Keratinocyte (primary cell): ENCODE data around the gene MAPK14. TPM values are rescaled to one million over a fixed set of nuclear protein-coding genes. Genes with fewer than 3 reads are reported as not detected.

Experiments
- DNase-seq: peaks from one replicate; pipeline ENCODE4 v3.0.0-alpha.2; 2011; ENCODE audit warnings: low read depth, missing footprints, low spot score
- FAIRE-seq: peaks from 2 replicates; lab custom pipeline; 2011; peaks lifted over from hg19 to GRCh38; lab: Jason Lieb, UNC
- H2AFZ ChIP-seq: 2 replicates; pipeline ENCODE4 v1.6.0; 2012; ENCODE audit warnings: low read length, control low read depth, inconsistent platforms; ENCODE audit not compliant: control insufficient read depth
- H3K27ac ChIP-seq: 2 replicates; pipeline ENCODE4 v1.5.1; 2011; ENCODE audit warnings: low read length; ENCODE audit not compliant: control insufficient read depth, insufficient read depth
- H3K27me3 ChIP-seq: 3 replicates; pipeline ENCODE4 v1.6.0; 2011; ENCODE audit warnings: low read length; ENCODE audit not compliant: control insufficient read depth, insufficient read depth; ENCODE audit errors: extremely low read depth
- H3K36me3 ChIP-seq, 2 experiments: 2 replicates in 1 of 2; 3 replicates in 1 of 2; pipeline ENCODE4 v1.5.1; 2011; ENCODE audit warnings: low read length in 2 of 2, mild to moderate bottlenecking in 1 of 2; ENCODE audit not compliant: control insufficient read depth in 2 of 2, insufficient read depth in 2 of 2; ENCODE audit errors: extremely low read depth in 1 of 2
- H3K4me1 ChIP-seq: 3 replicates; pipeline ENCODE4 v1.5.1; 2011; ENCODE audit warnings: low read length; ENCODE audit not compliant: control insufficient read depth, insufficient read depth; ENCODE audit errors: extremely low read depth
- H3K4me2 ChIP-seq: 3 replicates; pipeline ENCODE4 v1.6.0; 2011; ENCODE audit warnings: low read depth, low read length; ENCODE audit not compliant: control insufficient read depth, insufficient read depth; ENCODE audit errors: extremely low read depth
- H3K4me3 ChIP-seq, 3 experiments: fragments of 200-600 bp in 1 of 3; sonication (generic) in 1 of 3; 2 replicates in 2 of 3; 3 replicates in 1 of 3; pipeline ENCODE4 v1.5.1; 2011 to 2016; ENCODE audit warnings: low read length in 3 of 3, mild to moderate bottlenecking in 3 of 3, control low read depth in 2 of 3, inconsistent platforms in 1 of 3, low read depth in 1 of 3, mixed read lengths in 1 of 3, mixed run types in 1 of 3, moderate library complexity in 1 of 3; ENCODE audit not compliant: control insufficient read depth in 2 of 3, insufficient read depth in 2 of 3; ENCODE audit errors: extremely low read depth in 1 of 3
- H3K79me2 ChIP-seq: 2 replicates; pipeline ENCODE4 v1.6.0; 2012; ENCODE audit warnings: low read length; ENCODE audit not compliant: control insufficient read depth, insufficient read depth
- H3K9ac ChIP-seq: 3 replicates; pipeline ENCODE4 v1.6.0; 2011; ENCODE audit warnings: low read length; ENCODE audit not compliant: control insufficient read depth, insufficient read depth; ENCODE audit errors: extremely low read depth
- H3K9me1 ChIP-seq: 3 replicates; pipeline ENCODE4 v1.6.0; 2011; ENCODE audit warnings: low read length; ENCODE audit not compliant: control insufficient read depth, insufficient read depth; ENCODE audit errors: extremely low read depth
- H3K9me3 ChIP-seq: 2 replicates; pipeline ENCODE4 v1.5.1; 2012; ENCODE audit warnings: low read depth, low read length; ENCODE audit not compliant: control insufficient read depth
- H4K20me1 ChIP-seq: 3 replicates; pipeline ENCODE4 v1.6.0; 2011; ENCODE audit warnings: low read length; ENCODE audit not compliant: control insufficient read depth, insufficient read depth; ENCODE audit errors: extremely low read depth
- CTCF ChIP-seq, 3 experiments: IDR thresholded peaks in 1 of 3; conservative IDR thresholded peaks in 1 of 3; optimal IDR thresholded peaks in 1 of 3; 2 replicates in 2 of 3; 3 replicates in 1 of 3; pipeline versions ENCODE3 to v1.5.1; 2011; ENCODE audit warnings: low read length in 3 of 3, mild to moderate bottlenecking in 3 of 3, moderate library complexity in 2 of 3, control low read depth in 1 of 3, inconsistent platforms in 1 of 3; ENCODE audit not compliant: insufficient read depth in 2 of 3; ENCODE audit errors: extremely low read depth in 1 of 3
- EZH2 ChIP-seq: IDR thresholded peaks from one replicate; pipeline ENCODE4 v1.6.1; 2012; ENCODE audit warnings: inconsistent platforms, mild to moderate bottlenecking, low read length, moderate library complexity
- dilution Hi-C: fragments of 300-500 bp; cut with MboI; formaldehyde crosslinking; loops from one replicate; pipeline ENCODE4 v1.7.0; 2020; ENCODE audit warnings: low sequenced_read_pairs; ENCODE audit not compliant: extremely low pct_ligation_motif_present
- polyA plus RNA-seq, 5 experiments: library from polyadenylated mRNA; depleted of rRNA in 3 of 5; stranded (reverse) in 3 of 5; stranded (forward) in 1 of 5; unstranded in 1 of 5; fragments of >200 nt; gene quantifications; 1 replicate in 1 of 5; 2 replicates in 3 of 5; 3 replicates in 1 of 5; pipeline versions ENCODE4 v1.2.1 to v1.2.3, GENCODE V29; 2011 to 2012; ENCODE audit warnings: missing spikeins in 2 of 5, low read depth in 1 of 5, low replicate concordance in 1 of 5

Gene MAPK14
- polyA plus RNA-seq, 1 donor (not counting 4 experiments of a cell fraction or from before 2014, with no cell fraction given), result 52.4 TPM

- Histone ChIP-seq H3K27ac (no peak overlapping the region), H3K4me2 (no peak overlapping the region), H3K36me3 (peaks cover 18 to 21% of the 10 kb centered on the region in 2 experiments), H4K20me1 (no peaks in the 10 kb centered on the region), H3K4me1 (peaks cover 1% of the 10 kb centered on the region), H3K9ac (no peak overlapping the region), H3K9me1 (no peaks in the 10 kb centered on the region), H3K27me3 (no peaks in the 10 kb centered on the region), H3K9me3 (no peaks in the 10 kb centered on the region), H3K4me3 (no peak overlapping the region), H3K79me2 (no peaks in the 10 kb centered on the region), H2AFZ (no peak overlapping the region)
- no peak for TF ChIP-seq CTCF (optimal IDR thresholded peaks at IDR 0.05 in 1 of 3, IDR thresholded peaks at IDR 0.05 in 1 of 3, conservative IDR thresholded peaks at IDR 0.05 in 1 of 3; ENCODE audit: extremely low read depth in 1 of 3, insufficient read depth in 2 of 3, low read length in 3 of 3)
- TF ChIP-seq EZH2, result no peak
- FAIRE-seq, result no peak
- dilution Hi-C loops, result no loop called here
- DNase-seq, result no peak
Measured at GRCh38 chr6:36099869-36100483, 72.4 kb downstream of the MAPK14 start.

GRCh38 chr6:36101691-36102090 lies 74.1 kb downstream of the MAPK14 start:
- peaks cover 12 to 16% of the 10 kb centered on the region in 2 experiments for H3K36me3 ChIP-seq
- no peak for TF ChIP-seq EZH2
- no peak for TF ChIP-seq CTCF (optimal IDR thresholded peaks at IDR 0.05 in 1 of 3, IDR thresholded peaks at IDR 0.05 in 1 of 3, conservative IDR thresholded peaks at IDR 0.05 in 1 of 3; ENCODE audit: extremely low read depth in 1 of 3, insufficient read depth in 2 of 3, low read length in 3 of 3)
- no peak overlapping the region for H3K4me2 ChIP-seq
- no peaks in the 10 kb centered on the region for H3K79me2 ChIP-seq
- no peak overlapping the region for H3K4me3 ChIP-seq
- H3K27me3 ChIP-seq, result no peaks in the 10 kb centered on the region
- DNase-seq, result no peak
- H3K9me1 ChIP-seq, result no peaks in the 10 kb centered on the region
- no peaks in the 10 kb centered on the region for H4K20me1 ChIP-seq
- H3K4me1 ChIP-seq, result no peaks in the 10 kb centered on the region
- H3K9me3 ChIP-seq, result no peaks in the 10 kb centered on the region
- H2AFZ ChIP-seq, result no peak overlapping the region
- dilution Hi-C loops, result no loop called here
- no peak overlapping the region for H3K9ac ChIP-seq
- H3K27ac ChIP-seq, result no peak overlapping the region
- no peak for FAIRE-seq
